Hepatocyte (in vitro differentiated cells): ENCODE measurements around the gene VAPB. TPM values are rescaled to one million over a fixed set of nuclear protein-coding genes. Genes with fewer than 3 reads are reported as not detected.
"Not testable (repeated sequence)": the region's sequence is repeated elsewhere in the genome, so short reads cannot be mapped to it uniquely, and the experiment has no call there.

Experiments
- DNase-seq: peaks from one replicate; pipeline ENCODE4 v3.0.0-alpha.2; 2016; ENCODE audit warnings: low spot score
- H2AFZ ChIP-seq: fragments of 200-600 bp; sonication (generic); 2 replicates; pipeline ENCODE4 v1.6.0; 2016; ENCODE audit warnings: antibody characterized with exemption, mild to moderate bottlenecking
- H3K27ac ChIP-seq: fragments of 200-600 bp; sonication (generic); 2 replicates; pipeline ENCODE4 v1.5.1; 2016; ENCODE audit warnings: mild to moderate bottlenecking
- H3K27me3 ChIP-seq: fragments of 200-600 bp; sonication (generic); 2 replicates; pipeline ENCODE4 v1.6.1; 2016
- H3K36me3 ChIP-seq: fragments of 200-600 bp; sonication (generic); replicated peaks from 2 replicates; pipeline ENCODE4 v1.5.1; 2016; ENCODE audit warnings: low read depth; ENCODE audit not compliant: insufficient read depth
- H3K4me1 ChIP-seq: fragments of 200-600 bp; sonication (generic); 2 replicates; pipeline ENCODE4 v1.5.1; 2016; ENCODE audit warnings: mild to moderate bottlenecking, moderate library complexity; ENCODE audit not compliant: insufficient read depth
- H3K4me2 ChIP-seq: fragments of 200-600 bp; sonication (generic); 2 replicates; pipeline ENCODE4 v1.6.0; 2016
- H3K4me3 ChIP-seq: fragments of 200-600 bp; sonication (generic); 2 replicates; pipeline ENCODE4 v1.5.1; 2016; ENCODE audit warnings: mild to moderate bottlenecking
- H3K79me2 ChIP-seq: fragments of 200-600 bp; sonication (generic); 2 replicates; pipeline ENCODE4 v1.6.0; 2017; ENCODE audit warnings: mild to moderate bottlenecking
- H3K9me2 ChIP-seq: fragments of 200-600 bp; sonication (generic); replicated peaks from 2 replicates; pipeline ENCODE4 v1.6.0; 2017; ENCODE audit warnings: mild to moderate bottlenecking; ENCODE audit not compliant: insufficient read depth
- H3K9me3 ChIP-seq: fragments of 200-600 bp; sonication (generic); 2 replicates; pipeline ENCODE4 v1.5.1; 2016; ENCODE audit warnings: low read depth, mild to moderate bottlenecking
- H4K20me1 ChIP-seq: fragments of 200-600 bp; sonication (generic); 2 replicates; pipeline ENCODE4 v1.6.0; 2016; ENCODE audit warnings: mild to moderate bottlenecking; ENCODE audit not compliant: insufficient read depth, poor library complexity, severe bottlenecking
- CTCF ChIP-seq: fragments of 200-600 bp; sonication (generic); IDR thresholded peaks from 2 replicates; pipeline ENCODE4 v1.5.1; 2016; ENCODE audit warnings: antibody characterized with exemption, mild to moderate bottlenecking; ENCODE audit not compliant: poor library complexity
- EZH2 ChIP-seq: fragments of 200-600 bp; sonication (generic); IDR thresholded peaks from 2 replicates; pipeline ENCODE4 v1.6.1; 2016; ENCODE audit warnings: antibody characterized with exemption, mild to moderate bottlenecking, borderline replicate concordance
- EZH2phosphoT487 ChIP-seq: fragments of 200-600 bp; sonication (generic); IDR thresholded peaks from one replicate; pipeline ENCODE4 v1.6.1; 2018; ENCODE audit warnings: antibody characterized with exemption, mild to moderate bottlenecking, low read depth, moderate library complexity; ENCODE audit not compliant: unreplicated experiment, severe bottlenecking
- WGBS: methylation state at CpG from one replicate; pipeline ENCODE4 v1.1.6; 2016; ENCODE audit warnings: low lambda C conversion rate; ENCODE audit errors: missing lambda C conversion rate; 5-methylcytosine and 5-hydroxymethylcytosine counted together
- polyA plus RNA-seq: library from polyadenylated mRNA; unstranded; fragments of >200 nt; fragmentation: Nextera tagmentation; extraction: Ambion mirVana; gene quantifications from 2 replicates; pipeline ENCODE4 v1.2.1, GENCODE V29; 2016
- total RNA-seq: library from RNA; depleted of rRNA; stranded (reverse); fragments of >200 nt; gene quantifications from 2 replicates; pipeline ENCODE4 v1.2.3, GENCODE V29; 2014

The VAPB gene
- total and polyA plus RNA-seq, 2 experiments from 2014 or later: 32.1 to 49.6 TPM

DNA sequence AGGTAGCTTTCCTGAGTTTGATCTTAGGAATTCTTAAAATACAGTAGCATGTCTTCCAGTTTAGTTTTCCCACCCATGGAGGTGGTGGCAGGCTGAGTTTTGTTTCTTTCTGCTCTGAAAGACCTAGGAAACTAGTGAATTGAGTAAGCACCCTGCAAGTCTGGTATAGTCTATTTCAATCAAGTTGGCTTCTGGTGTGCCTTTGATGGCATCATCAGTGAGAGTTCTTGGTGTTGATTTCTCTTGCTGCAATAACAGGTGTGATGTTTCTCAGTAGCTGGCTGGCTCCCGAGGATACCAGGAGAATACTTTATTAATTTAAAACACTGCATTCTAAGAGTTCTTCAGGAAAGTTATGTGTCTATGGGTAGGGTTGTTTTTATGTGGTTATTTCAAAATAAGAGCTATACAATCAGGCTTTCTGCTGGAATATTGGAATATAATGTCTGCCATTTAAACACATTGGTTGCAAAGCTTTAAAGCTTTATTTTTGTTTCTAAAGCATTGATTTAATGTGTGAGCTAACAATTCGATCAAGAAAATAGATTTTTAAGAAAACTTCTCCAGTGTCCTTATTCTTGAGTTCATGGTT is 19.0 kb downstream of the VAPB start:
- no peak overlapping the region for H3K4me2 ChIP-seq
- TF ChIP-seq CTCF (no peak), EZH2phosphoT487 (no peak), EZH2 (no peak)
- H3K4me3 ChIP-seq: no peak overlapping the region
- H3K9me2 ChIP-seq: no peaks in the 10 kb centered on the region
- H2AFZ ChIP-seq: no peak overlapping the region
- DNase-seq: no peak
- peaks cover 7% of the 10 kb centered on the region for H3K4me1 ChIP-seq
- peaks cover 99% of the 10 kb centered on the region for H3K79me2 ChIP-seq
- H3K27me3 ChIP-seq: no peaks in the 10 kb centered on the region
- no peaks in the 10 kb centered on the region for H3K36me3 ChIP-seq
- WGBS: 69% methylated on average over 2 of the region's 2 CpGs
- no peak overlapping the region for H3K27ac ChIP-seq
- H3K9me3 ChIP-seq: no peaks in the 10 kb centered on the region
- peaks cover 90% of the 10 kb centered on the region for H4K20me1 ChIP-seq

- H2AFZ ChIP-seq: no peak overlapping the region
- peaks cover 92% of the 10 kb centered on the region for H3K79me2 ChIP-seq
- peaks cover 7% of the 10 kb centered on the region for H3K4me1 ChIP-seq
- no peaks in the 10 kb centered on the region for H3K9me2 ChIP-seq
- H3K9me3 ChIP-seq: no peaks in the 10 kb centered on the region
- no peaks in the 10 kb centered on the region for H3K27me3 ChIP-seq
- H3K36me3 ChIP-seq: no peaks in the 10 kb centered on the region
- TF ChIP-seq EZH2phosphoT487: no peak
- TF ChIP-seq CTCF: no peak
- no peak for TF ChIP-seq EZH2
- H4K20me1 ChIP-seq: peaks cover 84% of the 10 kb centered on the region
- no peak overlapping the region for H3K27ac ChIP-seq
- H3K4me3 ChIP-seq: no peak overlapping the region
- 65% methylated on average over 3 of the region's 3 CpGs for WGBS
- DNase-seq: no peak
- H3K4me2 ChIP-seq: no peak overlapping the region
These were observed 19.7 kb downstream of the VAPB start for GRCh38 chr20:58408603-58409246.

GRCh38 chr20:58414216-58414615 is 25.2 kb downstream of the VAPB start:
- Histone ChIP-seq H4K20me1 (peaks cover 53% of the 10 kb centered on the region), H3K79me2 (peaks cover 77% of the 10 kb centered on the region)
- not testable (repeated sequence) for H2AFZ ChIP-seq, H3K27me3 ChIP-seq, H3K36me3 ChIP-seq, H3K27ac ChIP-seq, H3K4me3 ChIP-seq, H3K4me1 ChIP-seq, DNase-seq, H3K9me3 ChIP-seq, H3K9me2 ChIP-seq, H3K4me2 ChIP-seq
- no CpG with 5 or more reads among the region's 35 CpGs for WGBS

GRCh38 chr20:58414786-58415185 is 25.8 kb downstream of the VAPB start:
- not testable (repeated sequence) for H2AFZ ChIP-seq, DNase-seq, H3K4me3 ChIP-seq, H3K27ac ChIP-seq, H3K27me3 ChIP-seq, H3K4me2 ChIP-seq, H3K9me2 ChIP-seq, H3K9me3 ChIP-seq, H3K36me3 ChIP-seq, H3K4me1 ChIP-seq
- 96% methylated on average over 26 of the region's 26 CpGs for WGBS
- H3K79me2 ChIP-seq: peaks cover 77% of the 10 kb centered on the region
- peaks cover 49% of the 10 kb centered on the region for H4K20me1 ChIP-seq
